Measurements from ENCODE around the gene PPP2R3B.
"Not testable (repeated sequence)": the region's sequence is repeated elsewhere in the genome, so short reads cannot be mapped to it uniquely, and the experiment has no call there.

Gene PPP2R3B

GRCh38 chrX:305781-306613 lies 80.7 kb downstream of the PPP2R3B start:
- DNase-seq (ENCODE audit: low read depth in 2 of 2, low spot score in 1 of 2), result not testable (repeated sequence)

GRCh38 chrX:302975-303374 lies 83.7 kb downstream of the PPP2R3B start:
- no peak for DNase-seq (ENCODE audit: low read depth in 2 of 2, low spot score in 1 of 2)

- no peak for DNase-seq (ENCODE audit: low read depth in 2 of 2, low spot score in 1 of 2)
Measured at GRCh38 chrX:300334-300733, 86.4 kb downstream of the PPP2R3B start.

- DNase-seq (ENCODE audit: low read depth in 2 of 2, low spot score in 1 of 2), result no peak
Measured at GRCh38 chrX:298993-299392, 87.7 kb downstream of the PPP2R3B start.

- DNase-seq (ENCODE audit: low read depth in 2 of 2, low spot score in 1 of 2), result no peak
Measured at GRCh38 chrX:295136-295535, 91.6 kb downstream of the PPP2R3B start.

GRCh38 chrX:292900-293897 lies 93.5 kb downstream of the PPP2R3B start:
- DNase-seq (ENCODE audit: low read depth in 2 of 2, low spot score in 1 of 2), result no peak

GRCh38 chrX:291411-291901 lies 95.3 kb downstream of the PPP2R3B start:
- DNase-seq (ENCODE audit: low read depth in 2 of 2, low spot score in 1 of 2), result no peak

GRCh38 chrX:290476-291166 lies 96.1 kb downstream of the PPP2R3B start:
- no peak for DNase-seq (ENCODE audit: low read depth in 2 of 2, low spot score in 1 of 2)

- DNase-seq (ENCODE audit: low read depth in 2 of 2, low spot score in 1 of 2), result no peak
Measured at GRCh38 chrX:288561-288991, 98.1 kb downstream of the PPP2R3B start.

GRCh38 chrX:287670-288069 lies 99.0 kb downstream of the PPP2R3B start:
- DNase-seq (ENCODE audit: low read depth in 2 of 2, low spot score in 1 of 2), result no peak

GRCh38 chrX:285076-285677 lies 101.5 kb downstream of the PPP2R3B start:
- DNase-seq (ENCODE audit: low read depth in 2 of 2, low spot score in 1 of 2), result no peak
